SU-DHL-6 (cell line): ENCODE data around the gene CNTRL.

ENCODE experiments used
- H2AFZ ChIP-seq: fragments of 200-600 bp; sonication (generic); 2 replicates; pipeline ENCODE4 v1.6.1; 2014; ENCODE audit warnings: low read depth, mild to moderate bottlenecking, moderate library complexity, mixed read lengths, antibody characterized with exemption, low read length; ENCODE audit not compliant: severe bottlenecking
- H3F3A ChIP-seq: fragments of 200-600 bp; shearing (Covaris generic); 2 replicates; pipeline ENCODE4 v1.6.0; 2016; ENCODE audit warnings: antibody characterized with exemption, mild to moderate bottlenecking; ENCODE audit not compliant: insufficient read depth
- H3K27ac ChIP-seq: fragments of 200-600 bp; sonication (generic); 2 replicates; pipeline ENCODE4 v1.5.1; 2016; ENCODE audit warnings: low read depth, mild to moderate bottlenecking, low read length, moderate library complexity, mixed read lengths
- H3K27me3 ChIP-seq: fragments of 200-600 bp; sonication (generic), shearing (Covaris generic); 2 replicates; pipeline ENCODE4 v1.6.0; 2014; ENCODE audit warnings: mild to moderate bottlenecking, low read length
- H3K36me3 ChIP-seq: fragments of 200-600 bp; sonication (generic); 2 replicates; pipeline ENCODE4 v1.6.1; 2014; ENCODE audit warnings: mild to moderate bottlenecking, low read length, mixed read lengths
- H3K4me2 ChIP-seq: fragments of 300-600, 200-600 bp; shearing (Covaris generic), sonication (generic); 2 replicates; pipeline ENCODE4 v1.6.0; 2014; ENCODE audit warnings: low read length, low read depth, mild to moderate bottlenecking; ENCODE audit not compliant: poor library complexity, severe bottlenecking
- H3K4me3 ChIP-seq: fragments of 200-600 bp; sonication (generic); 2 replicates; pipeline ENCODE4 v1.5.1; 2014; ENCODE audit warnings: antibody characterized with exemption, low read length, mild to moderate bottlenecking, mixed read lengths; ENCODE audit not compliant: insufficient read depth, poor library complexity, severe bottlenecking
- H3K79me2 ChIP-seq: fragments of 200-600 bp; sonication (generic); 2 replicates; pipeline ENCODE4 v1.6.1; 2014; ENCODE audit warnings: mild to moderate bottlenecking, low read length, moderate library complexity; ENCODE audit not compliant: insufficient read depth
- H3K9ac ChIP-seq: fragments of 200-600 bp; sonication (generic); 2 replicates; pipeline ENCODE4 v1.7.0; 2014; ENCODE audit warnings: mild to moderate bottlenecking, low read length
- H3K9me2 ChIP-seq: fragments of 200-600 bp; sonication (generic); replicated peaks from 2 replicates; pipeline ENCODE4 v1.6.1; 2014; ENCODE audit warnings: low read length; ENCODE audit not compliant: insufficient read depth
- H3K9me3 ChIP-seq: fragments of 200-600 bp; sonication (generic); 2 replicates; pipeline ENCODE4 v1.6.1; 2014; ENCODE audit warnings: low read length, mixed read lengths; ENCODE audit not compliant: insufficient read depth
- H4K20me1 ChIP-seq: fragments of 200-600 bp; sonication (generic); 2 replicates; pipeline ENCODE4 v1.6.1; 2014; ENCODE audit warnings: low read depth, mild to moderate bottlenecking, antibody characterized with exemption, low read length, moderate library complexity, mixed read lengths
- CTCF ChIP-seq: fragments of 200-600 bp; sonication (generic); IDR thresholded peaks from one replicate; pipeline ENCODE4 v1.5.1; 2017; ENCODE audit warnings: antibody characterized with exemption, mild to moderate bottlenecking, low read length, moderate library complexity; ENCODE audit not compliant: insufficient read depth, poor library complexity, severe bottlenecking
- EZH2phosphoT487 ChIP-seq: fragments of 200-600 bp; sonication (generic), shearing (Covaris generic); conservative IDR thresholded peaks from 2 replicates; pipeline ENCODE4 v1.6.1; 2018; ENCODE audit warnings: mild to moderate bottlenecking, antibody characterized with exemption, low read length, moderate library complexity, mixed read lengths

CNTRL gene

GRCh38 chr9:121066850-121067249 lies 7.9 kb upstream of the CNTRL start:
- H3K9ac ChIP-seq = no peak overlapping the region
- peaks cover 18% of the 10 kb centered on the region for H3F3A ChIP-seq
- no peaks in the 10 kb centered on the region for H3K9me2 ChIP-seq
- no peaks in the 10 kb centered on the region for H4K20me1 ChIP-seq
- 0 out of 2 replicates have a peak, but pooled peaks cover 3% of the 10 kb centered on the region for H3K9me3 ChIP-seq
- no peaks in the 10 kb centered on the region for H3K27me3 ChIP-seq
- H3K4me3 ChIP-seq = no peak overlapping the region
- TF ChIP-seq EZH2phosphoT487 = no peak
- no peak for TF ChIP-seq CTCF
- no peak overlapping the region for H3K27ac ChIP-seq
- no peak overlapping the region for H2AFZ ChIP-seq
- H3K79me2 ChIP-seq = no peaks in the 10 kb centered on the region
- no peaks in the 10 kb centered on the region; the same call in 1 of the 2 replicates for H3K36me3 ChIP-seq
- H3K4me2 ChIP-seq = no peak overlapping the region

GRCh38 chr9:121067640-121068039 lies 7.1 kb upstream of the CNTRL start:
- H3F3A ChIP-seq = peaks cover 25% of the 10 kb centered on the region
- no peaks in the 10 kb centered on the region for H4K20me1 ChIP-seq
- H3K27ac ChIP-seq = no peak overlapping the region
- no peaks in the 10 kb centered on the region for H3K79me2 ChIP-seq
- no peak overlapping the region for H3K4me2 ChIP-seq
- no peak overlapping the region for H3K9ac ChIP-seq
- H3K27me3 ChIP-seq = no peaks in the 10 kb centered on the region
- H3K36me3 ChIP-seq = no peaks in the 10 kb centered on the region; the same call in 1 of the 2 replicates
- H3K4me3 ChIP-seq = no peak overlapping the region
- no peaks in the 10 kb centered on the region for H3K9me2 ChIP-seq
- no peak overlapping the region for H2AFZ ChIP-seq
- TF ChIP-seq CTCF (no peak), EZH2phosphoT487 (no peak)
- 0 out of 2 replicates have a peak, but pooled peaks cover 3% of the 10 kb centered on the region for H3K9me3 ChIP-seq

- Histone ChIP-seq H3K9me3 (0 out of 2 replicates have a peak, but pooled peaks cover 3% of the 10 kb centered on the region), H4K20me1 (no peaks in the 10 kb centered on the region), H3K27ac (peak overlapping the region; percentile 37), H3F3A (peaks cover 40% of the 10 kb centered on the region), H3K4me3 (no peak overlapping the region), H3K4me2 (peak overlapping the region; percentile 16), H2AFZ (no peak overlapping the region), H3K79me2 (peaks cover 3% of the 10 kb centered on the region; the same call in 1 of the 2 replicates), H3K9ac (no peak overlapping the region), H3K27me3 (no peaks in the 10 kb centered on the region), H3K9me2 (no peaks in the 10 kb centered on the region), H3K36me3 (no peaks in the 10 kb centered on the region)
- TF ChIP-seq EZH2phosphoT487 = no peak
- no peak for TF ChIP-seq CTCF
These were observed 5.4 kb upstream of the CNTRL start for GRCh38 chr9:121069396-121069795.
